Stomach smooth muscle (tissue), 2 donors: ENCODE data around the gene CELA2B.

Source experiments
- H3K27ac ChIP-seq: one replicate; pipeline ENCODE4 v1.7.0; 2013; ENCODE audit warnings: mild to moderate bottlenecking, low read length, inconsistent platforms
- H3K27me3 ChIP-seq, 2 donors: one replicate each; pipeline ENCODE4 v1.7.0; 2013; ENCODE audit warnings: low read length in 2 of 2; ENCODE audit not compliant: insufficient read depth in 2 of 2, control insufficient read depth in 1 of 2
- H3K36me3 ChIP-seq, 2 donors: one replicate each; pipeline ENCODE4 v1.7.0; 2013; ENCODE audit warnings: low read length in 2 of 2; ENCODE audit not compliant: control insufficient read depth in 2 of 2, insufficient read depth in 2 of 2
- H3K4me1 ChIP-seq: one replicate; pipeline ENCODE4 v1.7.0; 2013; ENCODE audit warnings: low read length; ENCODE audit not compliant: control insufficient read depth, insufficient read depth
- H3K4me3 ChIP-seq, 2 donors: one replicate each; pipeline ENCODE4 v1.7.0; 2013; ENCODE audit warnings: low read length in 2 of 2
- H3K9ac ChIP-seq, 2 donors: one replicate each; pipeline ENCODE4 v1.7.0; 2013; ENCODE audit warnings: low read length in 2 of 2, mild to moderate bottlenecking in 1 of 2
- H3K9me3 ChIP-seq, 2 donors: one replicate each; pipeline ENCODE4 v1.7.0; 2013; ENCODE audit warnings: low read length in 2 of 2; ENCODE audit not compliant: control insufficient read depth in 2 of 2
- donor health status: healthy.
- donor health status: Pancreatic carcinoma.

The CELA2B gene

GRCh38 chr1:15445390-15446122, 30.3 kb upstream of the CELA2B start:
- no peaks in the 10 kb centered on the region for H3K36me3 ChIP-seq
- H3K9me3 ChIP-seq, result no peaks in the 10 kb centered on the region
- H3K27ac ChIP-seq, result no peak overlapping the region

DNA sequence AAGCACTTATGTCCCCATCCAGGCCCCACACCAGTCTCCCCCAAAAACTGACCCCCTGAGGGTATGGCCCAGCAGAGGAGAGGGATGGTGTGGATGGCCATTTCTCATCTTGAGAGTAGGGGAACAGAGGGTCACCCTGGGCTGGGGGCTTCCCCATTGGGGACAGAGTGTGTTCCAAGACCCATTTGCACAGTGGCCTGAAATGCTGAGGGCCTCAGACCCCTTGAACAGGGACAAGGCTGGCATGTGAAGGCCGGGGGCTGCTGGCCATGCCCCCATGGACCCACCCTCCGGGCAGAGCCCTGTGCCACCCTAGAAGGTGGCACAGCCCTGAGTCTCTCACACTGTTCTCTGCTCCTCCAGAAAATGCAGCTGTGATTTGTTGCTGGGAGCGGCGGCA, 29.7 kb upstream of the CELA2B start:
- Histone ChIP-seq H3K27me3 (no peaks in the 10 kb centered on the region), H3K4me1 (no peaks in the 10 kb centered on the region), H3K9me3 (peaks cover 0 to 3% of the 10 kb centered on the region in 2 donors), H3K4me3 (no peak overlapping the region), H3K27ac (no peak overlapping the region), H3K9ac (no peak overlapping the region), H3K36me3 (no peaks in the 10 kb centered on the region)

More at GRCh38 chr1:15445390-15446122, 30.3 kb upstream of the CELA2B start:
- Histone ChIP-seq H3K9ac (no peak overlapping the region), H3K27me3 (no peaks in the 10 kb centered on the region), H3K4me1 (no peaks in the 10 kb centered on the region), H3K4me3 (no peak overlapping the region)

- no peak overlapping the region for H3K27ac ChIP-seq
- H3K9me3 ChIP-seq, result peaks cover 0 to 10% of the 10 kb centered on the region in 2 donors
- no peak overlapping the region for H3K9ac ChIP-seq
- H3K4me3 ChIP-seq, result no peak overlapping the region
- H3K36me3 ChIP-seq, result no peaks in the 10 kb centered on the region
- H3K27me3 ChIP-seq, result no peaks in the 10 kb centered on the region
- peaks cover 3% of the 10 kb centered on the region for H3K4me1 ChIP-seq
These were observed 26.9 kb upstream of the CELA2B start for GRCh38 chr1:15448877-15449462.

DNA sequence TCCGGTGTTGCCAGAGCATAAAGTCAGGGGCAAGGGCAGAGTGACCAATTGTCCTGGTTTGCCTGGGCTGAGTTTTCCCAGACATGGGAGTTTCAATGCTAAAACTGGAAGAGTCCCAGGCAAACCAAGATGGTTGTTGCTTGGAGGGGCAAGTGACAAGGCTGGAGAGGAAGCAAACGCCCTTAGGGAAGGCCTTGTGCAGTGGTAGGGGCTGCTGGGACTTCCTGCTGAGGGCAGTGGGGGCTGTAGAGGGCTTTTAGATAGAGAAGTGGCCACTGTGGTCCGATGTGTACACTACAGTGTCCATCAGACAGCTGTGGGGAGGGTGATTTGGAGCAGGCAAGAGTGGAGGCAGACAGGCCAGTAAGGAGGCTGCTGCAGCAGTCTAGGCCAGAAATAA, 26.3 kb upstream of the CELA2B start:
- H3K36me3 ChIP-seq, result no peaks in the 10 kb centered on the region
- no peak overlapping the region for H3K4me3 ChIP-seq
- H3K27ac ChIP-seq, result no peak overlapping the region
- peaks cover 9% of the 10 kb centered on the region for H3K4me1 ChIP-seq
- H3K9ac ChIP-seq, result no peak overlapping the region
- no peaks in the 10 kb centered on the region for H3K27me3 ChIP-seq
- H3K9me3 ChIP-seq, result peaks cover 0 to 10% of the 10 kb centered on the region in 2 donors

DNA sequence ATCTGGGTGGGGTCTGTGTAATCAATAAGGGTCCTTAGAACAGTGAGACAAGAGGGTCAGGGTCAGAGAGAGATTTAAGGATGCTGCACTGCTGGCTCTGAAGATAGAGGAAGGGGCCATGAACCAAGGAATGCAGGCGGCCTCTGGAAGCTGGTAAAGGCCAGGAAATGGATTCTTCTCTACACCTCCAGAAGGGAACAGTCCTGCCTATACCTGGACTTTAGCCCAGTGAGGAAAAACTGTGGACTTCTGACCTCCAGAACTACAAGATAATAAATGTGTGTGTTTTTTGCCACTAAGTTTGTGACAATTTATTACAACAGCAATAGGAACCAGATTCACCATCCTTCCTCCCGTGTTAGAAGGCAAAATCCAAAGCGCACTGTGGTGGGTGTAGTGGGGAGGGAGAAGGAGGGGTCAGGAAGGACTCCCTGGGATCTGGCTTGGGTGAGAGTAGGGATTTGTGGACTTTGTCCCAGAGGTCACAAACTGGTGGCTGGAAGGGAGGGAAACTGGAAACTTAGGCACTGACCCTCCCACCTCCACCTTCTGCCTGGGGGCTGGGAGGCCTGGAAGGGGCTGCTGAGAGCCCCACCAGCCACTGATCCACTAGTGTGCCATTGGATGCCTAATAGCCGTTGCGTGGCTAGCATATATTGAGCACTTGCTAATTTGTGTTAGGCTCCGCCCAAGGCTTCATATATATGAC, 24.7 kb upstream of the CELA2B start:
- H3K27ac ChIP-seq, result no peak overlapping the region
- H3K4me3 ChIP-seq, result no peak overlapping the region
- H3K27me3 ChIP-seq, result no peaks in the 10 kb centered on the region
- peaks cover 0 to 10% of the 10 kb centered on the region in 2 donors for H3K9me3 ChIP-seq
- peaks cover 9% of the 10 kb centered on the region for H3K4me1 ChIP-seq
- H3K9ac ChIP-seq, result no peak overlapping the region
- H3K36me3 ChIP-seq, result no peaks in the 10 kb centered on the region

GRCh38 chr1:15452216-15452615, 23.7 kb upstream of the CELA2B start:
- Histone ChIP-seq H3K27ac (no peak overlapping the region), H3K4me1 (peaks cover 9% of the 10 kb centered on the region), H3K36me3 (no peaks in the 10 kb centered on the region), H3K9ac (no peak overlapping the region), H3K27me3 (no peaks in the 10 kb centered on the region), H3K9me3 (peaks cover 0 to 10% of the 10 kb centered on the region in 2 donors), H3K4me3 (no peak overlapping the region)

DNA sequence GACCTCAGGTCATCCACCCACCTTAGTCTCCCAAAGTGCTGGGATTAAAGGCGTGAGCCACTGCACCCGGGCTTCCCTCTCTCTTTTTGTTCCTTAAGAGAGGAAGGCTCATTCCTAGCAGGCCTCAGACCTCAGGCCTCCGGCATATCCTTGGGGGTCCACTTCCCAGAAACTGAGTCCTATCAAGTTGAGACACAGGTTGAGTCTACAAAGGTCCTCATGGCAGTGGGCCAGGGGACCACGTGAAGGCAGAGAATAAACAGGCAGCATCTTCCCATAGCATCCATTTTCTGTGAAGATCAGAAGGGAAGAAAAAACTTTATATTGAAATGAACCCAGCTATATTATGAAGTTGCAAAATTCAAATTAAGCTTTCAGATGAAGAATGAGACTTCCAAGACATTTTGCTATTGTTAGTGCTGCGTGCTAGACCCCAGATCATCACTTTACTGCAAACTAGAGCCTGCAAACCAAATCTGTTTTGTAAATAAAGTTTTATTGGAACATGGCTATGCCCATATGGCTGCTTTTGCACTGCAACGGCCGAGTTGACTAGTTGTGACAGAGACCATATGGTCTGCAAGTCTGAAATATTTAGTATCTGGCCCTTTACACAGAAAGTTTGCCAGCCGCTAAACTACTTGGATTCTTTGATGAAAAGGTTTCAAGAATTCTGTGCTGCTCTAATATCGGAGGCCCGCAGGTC, 22.9 kb upstream of the CELA2B start:
- H3K4me3 ChIP-seq, result no peak overlapping the region
- peak overlapping the region; percentile 67 for H3K27ac ChIP-seq
- H3K9ac ChIP-seq, result no peak overlapping the region
- peaks cover 0 to 10% of the 10 kb centered on the region in 2 donors for H3K9me3 ChIP-seq
- no peaks in the 10 kb centered on the region for H3K27me3 ChIP-seq
- peaks cover 9% of the 10 kb centered on the region for H3K4me1 ChIP-seq
- H3K36me3 ChIP-seq, result no peaks in the 10 kb centered on the region

DNA sequence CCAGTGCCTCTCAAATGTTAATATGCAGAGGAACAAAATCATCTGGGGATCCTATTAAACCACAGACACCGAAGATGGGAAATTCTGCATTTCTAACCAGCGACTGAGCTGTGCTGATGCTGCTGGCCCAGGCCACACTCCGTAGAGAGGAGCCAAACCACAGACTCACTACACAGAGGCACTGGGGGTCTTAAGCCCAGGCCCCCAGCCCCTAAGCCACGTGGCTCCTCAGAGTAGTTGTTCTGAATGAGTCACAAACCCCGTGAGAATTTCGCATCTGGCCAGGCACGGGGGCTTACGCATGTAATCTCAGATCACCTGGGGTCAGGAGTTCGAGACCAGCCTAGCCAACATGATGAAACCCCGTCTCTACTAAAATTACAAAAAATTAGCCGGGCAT, 22.2 kb upstream of the CELA2B start:
- Histone ChIP-seq H3K4me3 (no peak overlapping the region), H3K9ac (no peak overlapping the region), H3K4me1 (peaks cover 9% of the 10 kb centered on the region), H3K27me3 (no peaks in the 10 kb centered on the region), H3K36me3 (no peaks in the 10 kb centered on the region), H3K27ac (peak overlapping the region; percentile 67), H3K9me3 (peaks cover 0 to 10% of the 10 kb centered on the region in 2 donors)

- Histone ChIP-seq H3K4me3 (no peak overlapping the region), H3K9ac (no peak overlapping the region), H3K4me1 (peaks cover 9% of the 10 kb centered on the region), H3K36me3 (no peaks in the 10 kb centered on the region), H3K9me3 (peaks cover 0 to 10% of the 10 kb centered on the region in 2 donors), H3K27me3 (no peaks in the 10 kb centered on the region), H3K27ac (peak overlapping the region; percentile 67)
These were observed 21.6 kb upstream of the CELA2B start for GRCh38 chr1:15454256-15454655.

GRCh38 chr1:15455522-15455921, 20.4 kb upstream of the CELA2B start:
- H3K4me3 ChIP-seq, result no peak overlapping the region
- H3K9me3 ChIP-seq, result peaks cover 0 to 10% of the 10 kb centered on the region in 2 donors
- no peaks in the 10 kb centered on the region for H3K36me3 ChIP-seq
- H3K9ac ChIP-seq, result no peak overlapping the region
- H3K4me1 ChIP-seq, result peaks cover 14% of the 10 kb centered on the region
- no peak overlapping the region for H3K27ac ChIP-seq
- H3K27me3 ChIP-seq, result no peaks in the 10 kb centered on the region
